CD4-positive, alpha-beta memory T cell (primary cell): ENCODE data around the gene DQX1. TPM values are rescaled to one million over a fixed set of nuclear protein-coding genes. Genes with fewer than 3 reads are reported as not detected.
A peak's percentile ranks its signal among the peaks of the same experiment; 100 is the strongest.
"Not testable (repeated sequence)": the region's sequence is repeated elsewhere in the genome, so short reads cannot be mapped to it uniquely, and the experiment has no call there.

ENCODE experiments used
- CTCF ChIA-PET: fragments of 350-600 bp; sonication (Branson Sonifier 250); formaldehyde crosslinking; loops from one replicate; lab custom pipeline; 2021; ENCODE audit warnings: inconsistent platforms; ENCODE audit not compliant: partially characterized antibody; lab: Charles Lee
- POLR2A ChIA-PET: fragments of 350-600 bp; sonication (Branson Sonifier 250); formaldehyde crosslinking; loops from one replicate; lab custom pipeline; 2021; ENCODE audit not compliant: partially characterized antibody; lab: Charles Lee
- DNase-seq, 5 donors: peaks; one replicate each; pipeline versions ENCODE4 v3.0.0 to v3.0.0-alpha.2; 2020 to 2022; ENCODE audit warnings: mixed read lengths in 1 of 5
- H3K27ac ChIP-seq: one replicate; pipeline ENCODE4 v1.7.0; 2013; ENCODE audit warnings: low read depth, low read length
- H3K27me3 ChIP-seq: 2 replicates; pipeline ENCODE4 v1.7.0; 2013; ENCODE audit warnings: mild to moderate bottlenecking, low read length, moderate library complexity; ENCODE audit not compliant: insufficient read depth
- H3K36me3 ChIP-seq: 2 replicates; pipeline ENCODE4 v1.7.0; 2013; ENCODE audit warnings: mild to moderate bottlenecking, low read length, moderate library complexity; ENCODE audit not compliant: insufficient read depth
- H3K4me1 ChIP-seq: 2 replicates; pipeline ENCODE4 v1.7.0; 2013; ENCODE audit warnings: mild to moderate bottlenecking, low read length, moderate library complexity; ENCODE audit not compliant: insufficient read depth
- H3K4me3 ChIP-seq, 2 donors: one replicate each; pipeline ENCODE4 v1.7.0; 2013; ENCODE audit warnings: low read length in 2 of 2, mild to moderate bottlenecking in 1 of 2
- H3K9me3 ChIP-seq, 2 donors: one replicate each; pipeline ENCODE4 v1.7.0; 2013; ENCODE audit warnings: low read length in 2 of 2, control low read depth in 1 of 2; ENCODE audit not compliant: control insufficient read depth in 1 of 2
- H3K27ac Mint-ChIP-seq, 7 donors: one replicate each; pipeline ENCODE4 v1.8.0; 2020 to 2021; ENCODE audit warnings: mixed read lengths in 7 of 7, mild to moderate bottlenecking in 6 of 7, inconsistent platforms in 3 of 7, moderate library complexity in 3 of 7
- H3K27me3 Mint-ChIP-seq, 2 donors: one replicate each; pipeline ENCODE4 v1.8.0; 2020 to 2021; ENCODE audit warnings: mixed read lengths in 2 of 2
- H3K36me3 Mint-ChIP-seq, 2 donors: one replicate each; pipeline ENCODE4 v1.8.0; 2020 to 2021; ENCODE audit warnings: mixed read lengths in 2 of 2, inconsistent platforms in 1 of 2, mild to moderate bottlenecking in 1 of 2
- H3K4me1 Mint-ChIP-seq, 4 donors: one replicate each; pipeline ENCODE4 v1.8.0; 2020 to 2021; ENCODE audit warnings: mixed read lengths in 4 of 4, mild to moderate bottlenecking in 1 of 4
- H3K4me3 Mint-ChIP-seq, 8 donors: one replicate each; pipeline ENCODE4 v1.8.0; 2020 to 2021; ENCODE audit warnings: mixed read lengths in 8 of 8, mild to moderate bottlenecking in 7 of 8, moderate library complexity in 6 of 8, inconsistent platforms in 3 of 8
- H3K9me3 Mint-ChIP-seq, 8 donors: one replicate each; pipeline ENCODE4 v1.8.0; 2020 to 2021; ENCODE audit warnings: mixed read lengths in 8 of 8, mild to moderate bottlenecking in 5 of 8, inconsistent platforms in 3 of 8, moderate library complexity in 1 of 8
- intact Hi-C: fragments of 100-400 bp; cut with micrococcal nuclease; formaldehyde crosslinking; loops from one replicate; pipeline ENCODE4 v1.15.1; 2023
- polyA plus RNA-seq, 2 donors: library from polyadenylated mRNA; unstranded; fragments of 300-500 nt; fragmentation: Illumina TruSeq; gene quantifications; one replicate each; pipeline ENCODE4 v1.2.3, GENCODE V29; 2021
- total RNA-seq, 2 experiments: library from RNA; stranded (reverse); gene quantifications; one replicate each; pipeline ENCODE4 v1.2.3, GENCODE V29; 2021

Gene DQX1
- total and polyA plus RNA-seq, 4 experiments from 2014 or later: 0.35 to 0.44 TPM; not detected in 2

GRCh38 chr2:74569686-74570085, 43.7 kb upstream of the DQX1 start:
- H3K4me3 ChIP-seq: no peak overlapping the region
- no peaks in the 10 kb centered on the region for H3K27me3 ChIP-seq
- no peaks in the 10 kb centered on the region for H3K36me3 ChIP-seq
- intact Hi-C loops: no loop called here
- H3K4me1 ChIP-seq: peaks cover 15% of the 10 kb centered on the region
- DNase-seq: no peak
- ChIA-PET CTCF (no interaction called here), POLR2A (interaction anchor here (0.8 kb wide), 1 partner anchor 18 kb away, joined by 5 read pairs; no protein-coding TSS in a partner anchor)
- peaks cover 2 to 11% of the 10 kb centered on the region in 2 donors for H3K27me3 Mint-ChIP-seq
- H3K27ac ChIP-seq: no peak overlapping the region
- no peaks in the 10 kb centered on the region for H3K36me3 Mint-ChIP-seq
- H3K4me1 Mint-ChIP-seq: peaks cover 12 to 14% (median 13%) of the 10 kb centered on the region in 4 donors
- H3K4me3 Mint-ChIP-seq: no peak overlapping the region
- H3K9me3 ChIP-seq: no peaks in the 10 kb centered on the region
- H3K9me3 Mint-ChIP-seq: peaks cover 0 to 4% (median 0%) of the 10 kb centered on the region in 8 donors
- H3K27ac Mint-ChIP-seq: no peak overlapping the region

DNA sequence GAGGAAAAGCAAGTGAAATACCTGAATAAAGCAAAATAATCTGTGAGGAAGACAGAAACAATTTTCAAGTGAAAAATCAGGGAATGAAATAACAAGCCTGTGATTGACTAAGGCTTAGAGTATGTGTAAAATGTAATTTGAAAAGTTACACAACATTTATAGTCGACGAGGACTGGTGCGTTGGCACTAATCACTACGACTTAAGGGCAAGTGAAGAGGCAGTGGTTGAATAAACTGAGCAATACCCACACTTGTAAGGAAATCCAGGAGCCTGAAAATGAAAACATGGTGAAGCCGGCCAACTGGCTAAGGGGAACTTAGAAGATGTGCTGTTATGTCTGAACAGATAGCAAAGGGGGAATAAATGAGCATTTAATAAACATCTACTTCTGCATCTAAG, 41.9 kb upstream of the DQX1 start:
- Mint-ChIP-seq H3K4me3 (no peak overlapping the region), H3K27ac (peak overlapping the region in 1 of 7 donors; percentile 30), H3K4me1 (no peaks in the 10 kb centered on the region), H3K27me3 (peaks cover 2 to 20% of the 10 kb centered on the region in 2 donors), H3K36me3 (no peaks in the 10 kb centered on the region), H3K9me3 (no peaks in the 10 kb centered on the region)
- Histone ChIP-seq H3K4me1 (no peaks in the 10 kb centered on the region), H3K9me3 (no peaks in the 10 kb centered on the region), H3K27me3 (no peaks in the 10 kb centered on the region), H3K4me3 (no peak overlapping the region), H3K36me3 (no peaks in the 10 kb centered on the region), H3K27ac (no peak overlapping the region)
- POLR2A ChIA-PET: interaction anchor here (1.3 to 1.5 kb wide), 2 partner anchors 12 to 110 kb away, joined by 3 to 5 read pairs; partner anchors contain the start of gene WBP1
- CTCF ChIA-PET: interaction anchor here (1.1 to 3.8 kb wide), 3 partner anchors 13 to 233 kb away, joined by 3 to 19 read pairs (median 4); no protein-coding TSS in a partner anchor
- intact Hi-C loops: no loop called here
- DNase-seq: no peak

GRCh38 chr2:74566754-74567085, 40.7 kb upstream of the DQX1 start:
- no peak for DNase-seq
- Mint-ChIP-seq H3K4me1 (no peaks in the 10 kb centered on the region), H3K9me3 (no peaks in the 10 kb centered on the region), H3K27me3 (peaks cover 6 to 24% of the 10 kb centered on the region in 2 donors), H3K4me3 (no peak overlapping the region), H3K27ac (peak overlapping the region in 1 of 7 donors; percentile 13), H3K36me3 (no peaks in the 10 kb centered on the region)
- Histone ChIP-seq H3K9me3 (no peaks in the 10 kb centered on the region), H3K36me3 (no peaks in the 10 kb centered on the region), H3K4me1 (no peaks in the 10 kb centered on the region), H3K4me3 (no peak overlapping the region), H3K27ac (no peak overlapping the region), H3K27me3 (no peaks in the 10 kb centered on the region)
- CTCF ChIA-PET: interaction anchor here (0.6 to 3.8 kb wide), 5 partner anchors 10 to 786 kb away, joined by 3 to 19 read pairs (median 3); no protein-coding TSS in a partner anchor
- POLR2A ChIA-PET: interaction anchor here (1.3 to 1.5 kb wide), 2 partner anchors 11 to 109 kb away, joined by 3 to 5 read pairs; partner anchors contain the start of gene WBP1
- intact Hi-C loops: no loop called here

- Mint-ChIP-seq H3K27me3 (peaks cover 9 to 25% of the 10 kb centered on the region in 2 donors), H3K4me3 (no peak overlapping the region), H3K9me3 (no peaks in the 10 kb centered on the region), H3K36me3 (no peaks in the 10 kb centered on the region), H3K4me1 (no peaks in the 10 kb centered on the region), H3K27ac (no peak overlapping the region)
- no peaks in the 10 kb centered on the region for H3K4me1 ChIP-seq
- no peaks in the 10 kb centered on the region for H3K9me3 ChIP-seq
- CTCF ChIA-PET: interaction anchor here (0.6 to 3.8 kb wide), 4 partner anchors 10 to 786 kb away, joined by 3 to 19 read pairs (median 4); no protein-coding TSS in a partner anchor
- H3K27ac ChIP-seq: no peak overlapping the region
- no peak for DNase-seq
- no peaks in the 10 kb centered on the region for H3K27me3 ChIP-seq
- POLR2A ChIA-PET: no interaction called here
- H3K4me3 ChIP-seq: no peak overlapping the region
- intact Hi-C loops: no loop called here
- no peaks in the 10 kb centered on the region for H3K36me3 ChIP-seq
Measured at GRCh38 chr2:74566076-74566753, 40.2 kb upstream of the DQX1 start.

GRCh38 chr2:74564222-74564621, 38.2 kb upstream of the DQX1 start:
- Mint-ChIP-seq H3K36me3 (no peaks in the 10 kb centered on the region), H3K4me3 (no peak overlapping the region), H3K9me3 (no peaks in the 10 kb centered on the region), H3K4me1 (peaks cover 0 to 6% (median 1%) of the 10 kb centered on the region in 4 donors), H3K27me3 (peaks cover 9 to 31% of the 10 kb centered on the region in 2 donors), H3K27ac (no peak overlapping the region)
- no peak overlapping the region for H3K4me3 ChIP-seq
- CTCF ChIA-PET: no interaction called here
- no peaks in the 10 kb centered on the region for H3K4me1 ChIP-seq
- H3K27ac ChIP-seq: no peak overlapping the region
- no peaks in the 10 kb centered on the region for H3K9me3 ChIP-seq
- no peaks in the 10 kb centered on the region for H3K36me3 ChIP-seq
- H3K27me3 ChIP-seq: no peaks in the 10 kb centered on the region
- no peak for DNase-seq
- POLR2A ChIA-PET: no interaction called here
- intact Hi-C loops: no loop called here

- H3K9me3 Mint-ChIP-seq: no peaks in the 10 kb centered on the region
- CTCF ChIA-PET: no interaction called here
- no peaks in the 10 kb centered on the region for H3K27me3 ChIP-seq
- H3K4me3 ChIP-seq: no peak overlapping the region
- H3K4me3 Mint-ChIP-seq: no peak overlapping the region
- POLR2A ChIA-PET: no interaction called here
- H3K27ac ChIP-seq: no peak overlapping the region
- intact Hi-C loops: no loop called here
- no peaks in the 10 kb centered on the region for H3K4me1 ChIP-seq
- H3K27ac Mint-ChIP-seq: no peak overlapping the region
- no peaks in the 10 kb centered on the region for H3K36me3 Mint-ChIP-seq
- H3K9me3 ChIP-seq: no peaks in the 10 kb centered on the region
- peaks cover 8 to 24% of the 10 kb centered on the region in 2 donors for H3K27me3 Mint-ChIP-seq
- H3K36me3 ChIP-seq: no peaks in the 10 kb centered on the region
- no peak for DNase-seq
- peaks cover 0 to 6% (median 2%) of the 10 kb centered on the region in 4 donors for H3K4me1 Mint-ChIP-seq
Measured at GRCh38 chr2:74562126-74562775, 36.2 kb upstream of the DQX1 start.

- POLR2A ChIA-PET, CTCF ChIA-PET, H3K36me3 ChIP-seq, H3K27ac Mint-ChIP-seq, intact Hi-C loops, H3K4me3 Mint-ChIP-seq, H3K4me3 ChIP-seq, DNase-seq, H3K9me3 ChIP-seq, H3K27ac ChIP-seq, H3K27me3 ChIP-seq, H3K4me1 ChIP-seq, H3K9me3 Mint-ChIP-seq: not testable (repeated sequence)
- peaks cover 0 to 10% of the 10 kb centered on the region in 2 donors for H3K36me3 Mint-ChIP-seq
- peaks cover under 1 to 11% (median 6%) of the 10 kb centered on the region in 4 donors for H3K4me1 Mint-ChIP-seq
- peaks cover 8 to 22% of the 10 kb centered on the region in 2 donors for H3K27me3 Mint-ChIP-seq
Measured at GRCh38 chr2:74561022-74561421, 35.0 kb upstream of the DQX1 start.
